ENCODE measurements around the gene DDX23.

DDX23 gene

GRCh38 chr12:48780381-48781025 lies 71.5 kb downstream of the DDX23 start:
- Histone ChIP-seq H3K27ac (ENCODE audit: insufficient read depth in 1 of 2, low read depth in 1 of 2, low read length in 2 of 2, poor library complexity in 1 of 2, severe bottlenecking in 2 of 2) (no peak overlapping the region), H3K4me3 (ENCODE audit: control insufficient read depth in 1 of 7, extremely low read depth in 1 of 7, insufficient read depth in 4 of 7, low read depth in 2 of 7, low read length in 6 of 7) (peak overlapping the region in 3 of 7 experiments; percentile 30 to 46 (median 36)), H3K4me1 (ENCODE audit: control extremely low read depth in 1 of 4, control insufficient read depth in 4 of 4, insufficient read depth in 4 of 4, low read length in 3 of 4) (peaks cover 0 to 28% (median 25%) of the 10 kb centered on the region in 4 experiments), H3K27me3 (replicated peaks in 2 of 5; ENCODE audit: control insufficient read depth in 4 of 5, insufficient read depth in 5 of 5, low read length in 4 of 5) (no peaks in the 10 kb centered on the region), H3K9me3 (ENCODE audit: control extremely low read depth in 1 of 5, control insufficient read depth in 4 of 5, insufficient read depth in 2 of 5, low read depth in 1 of 5, low read length in 4 of 5) (no peaks in the 10 kb centered on the region), H3K36me3 (ENCODE audit: control insufficient read depth in 4 of 4, insufficient read depth in 4 of 4, low read length in 3 of 4) (peaks cover 0 to 36% (median 10%) of the 10 kb centered on the region in 4 experiments)
- DNase-seq: no peak
- ChIA-PET CTCF (interaction anchor here (1.2 to 15.0 kb wide), 9 partner anchors 11 to 108 kb away, joined by 3 to 119 read pairs (median 4); partner anchors contain the start of gene ADCY6), POLR2A (no interaction called here)
- WGBS (ENCODE audit: insufficient coverage): 87% methylated on average over 9 of the region's 11 CpGs

GRCh38 chr12:48779869-48780268 lies 72.1 kb downstream of the DDX23 start:
- POLR2A ChIA-PET: no interaction called here
- peaks cover 0 to 28% (median 25%) of the 10 kb centered on the region in 4 experiments for H3K4me1 ChIP-seq (ENCODE audit: control extremely low read depth in 1 of 4, control insufficient read depth in 4 of 4, insufficient read depth in 4 of 4, low read length in 3 of 4)
- H3K9me3 ChIP-seq (ENCODE audit: control extremely low read depth in 1 of 5, control insufficient read depth in 4 of 5, insufficient read depth in 2 of 5, low read depth in 1 of 5, low read length in 4 of 5): no peaks in the 10 kb centered on the region
- H3K27ac ChIP-seq (ENCODE audit: insufficient read depth in 1 of 2, low read depth in 1 of 2, low read length in 2 of 2, poor library complexity in 1 of 2, severe bottlenecking in 2 of 2): peak overlapping the region in 1 of 2 experiments; percentile 32
- WGBS (ENCODE audit: insufficient coverage): no CpG with 5 or more reads among the region's 3 CpGs
- H3K4me3 ChIP-seq (ENCODE audit: control insufficient read depth in 1 of 7, extremely low read depth in 1 of 7, insufficient read depth in 4 of 7, low read depth in 2 of 7, low read length in 6 of 7): peak overlapping the region in 4 of 7 experiments; percentile 16 to 46 (median 33)
- H3K27me3 ChIP-seq (replicated peaks in 2 of 5; ENCODE audit: control insufficient read depth in 4 of 5, insufficient read depth in 5 of 5, low read length in 4 of 5): no peaks in the 10 kb centered on the region
- peaks cover 0 to 42% (median 10%) of the 10 kb centered on the region in 4 experiments for H3K36me3 ChIP-seq (ENCODE audit: control insufficient read depth in 4 of 4, insufficient read depth in 4 of 4, low read length in 3 of 4)
- peak; percentile 44 to 71 (median 68) for DNase-seq
- CTCF ChIA-PET: interaction anchor here (0.9 to 15.0 kb wide), 10 partner anchors 11 to 107 kb away, joined by 3 to 119 read pairs (median 4); partner anchors contain the start of gene ADCY6

Data from common myeloid progenitor, CD34-positive (primary cell).